ENCODE results near the gene ZNF680. TPM values are rescaled to one million over a fixed set of nuclear protein-coding genes. Genes with fewer than 3 reads are reported as not detected.
"Not testable (repeated sequence)": the region's sequence is repeated elsewhere in the genome, so short reads cannot be mapped to it uniquely, and the experiment has no call there.

The ZNF680 gene
- total and polyA plus RNA-seq, 11 donors, result 5.5 to 25.9 (median 16.3) TPM

GRCh38 chr7:64557601-64558322, 5.1 kb downstream of the ZNF680 start:
- 75 to 79% (median 77%) methylated on average over 8 of the region's 8 CpGs for WGBS, 4 donors
- H3K4me1 ChIP-seq, result peaks cover 0 to 68% (median 41%) of the 10 kb centered on the region in 12 donors
- TF ChIP-seq POLR2A (IDR thresholded peaks at IDR 0.05) (no peak), CTCF (IDR thresholded peaks at IDR 0.05) (no peak)
- H3K4me3 ChIP-seq, result no peak overlapping the region
- peaks cover 0 to 8% (median 0%) of the 10 kb centered on the region in 9 donors for H3K36me3 ChIP-seq
- intact Hi-C loops (cut with DNase I), result loop anchor here in 2 of 10 donors (10.0 kb wide), 2 partner anchors 53 to 63 kb away; no protein-coding TSS in a partner anchor
- no peak for DNase-seq
- ATAC-seq, result no peak
- H3K27me3 ChIP-seq, result no peaks in the 10 kb centered on the region
- peak overlapping the region in 10 of 12 donors; percentile 75 to 90 (median 82) for H3K27ac ChIP-seq
- H3K9me3 ChIP-seq, result peaks cover 0 to 5% (median 0%) of the 10 kb centered on the region in 12 donors

- intact Hi-C loops (cut with DNase I), result loop anchor here in 2 of 10 donors (10.0 kb wide), 2 partner anchors 50 to 60 kb away; no protein-coding TSS in a partner anchor
- H3K27me3 ChIP-seq, result no peaks in the 10 kb centered on the region
- H3K4me3 ChIP-seq, result no peak overlapping the region
- ATAC-seq (no peak), DNase-seq (no peak)
- H3K27ac ChIP-seq, result peak overlapping the region in 9 of 12 donors; percentile 10 to 75 (median 47)
- H3K4me1 ChIP-seq, result peaks cover 0 to 66% (median 41%) of the 10 kb centered on the region in 12 donors
- TF ChIP-seq POLR2A (IDR thresholded peaks at IDR 0.05) (no peak), CTCF (IDR thresholded peaks at IDR 0.05) (no peak)
- H3K9me3 ChIP-seq, result peaks cover 0 to 5% (median 0%) of the 10 kb centered on the region in 12 donors
- H3K36me3 ChIP-seq, result peaks cover 0 to 8% (median 0%) of the 10 kb centered on the region in 9 donors
Observed at GRCh38 chr7:64555046-64555445, 7.8 kb downstream of the ZNF680 start.

GRCh38 chr7:64554188-64554587, 8.7 kb downstream of the ZNF680 start:
- not testable (repeated sequence) for H3K9me3 ChIP-seq, DNase-seq, H3K27me3 ChIP-seq, H3K4me3 ChIP-seq, ATAC-seq, H3K36me3 ChIP-seq
- 89 to 95% (median 94%) methylated on average over 10 to 27 of the region's 28 CpGs for WGBS, 4 donors
- intact Hi-C loops (cut with DNase I), result loop anchor here in 2 of 10 donors (10.0 kb wide), 2 partner anchors 49 to 59 kb away; no protein-coding TSS in a partner anchor
- Histone ChIP-seq H3K4me1 (peaks cover 0 to 62% (median 33%) of the 10 kb centered on the region in 12 donors), H3K27ac (peak overlapping the region in 5 of 12 donors; percentile 12 to 59 (median 38))

GRCh38 chr7:64551375-64552142, 11.3 kb downstream of the ZNF680 start:
- ATAC-seq, result peak; percentile 76 to 87 (median 80)
- Histone ChIP-seq H3K27ac (peak overlapping the region in 11 of 12 donors; percentile 35 to 91 (median 73)), H3K36me3 (peaks cover 0 to 18% (median 3%) of the 10 kb centered on the region in 9 donors), H3K4me3 (peak overlapping the region in 1 of 12 donors; percentile 1), H3K9me3 (peaks cover 0 to 5% (median 0%) of the 10 kb centered on the region in 12 donors), H3K27me3 (no peaks in the 10 kb centered on the region), H3K4me1 (peaks cover 0 to 50% (median 25%) of the 10 kb centered on the region in 12 donors)
- peak in 1 of 5 donors; percentile 51 for DNase-seq
- WGBS, 4 donors, result 60 to 69% (median 66%) methylated on average over 6 of the region's 6 CpGs
- intact Hi-C loops (cut with DNase I), result loop anchor here in 2 of 10 donors (10.0 kb wide), 2 partner anchors 47 to 57 kb away; no protein-coding TSS in a partner anchor
- TF ChIP-seq POLR2A (IDR thresholded peaks at IDR 0.05), result no peak
